ENCODE data around the gene MYMX. TPM values are rescaled to one million over a fixed set of nuclear protein-coding genes. Genes with fewer than 3 reads are reported as not detected.

MYMX gene
- total and polyA plus RNA-seq, 2 experiments from 2014 or later: 1.0 TPM; not detected in 1

DNA sequence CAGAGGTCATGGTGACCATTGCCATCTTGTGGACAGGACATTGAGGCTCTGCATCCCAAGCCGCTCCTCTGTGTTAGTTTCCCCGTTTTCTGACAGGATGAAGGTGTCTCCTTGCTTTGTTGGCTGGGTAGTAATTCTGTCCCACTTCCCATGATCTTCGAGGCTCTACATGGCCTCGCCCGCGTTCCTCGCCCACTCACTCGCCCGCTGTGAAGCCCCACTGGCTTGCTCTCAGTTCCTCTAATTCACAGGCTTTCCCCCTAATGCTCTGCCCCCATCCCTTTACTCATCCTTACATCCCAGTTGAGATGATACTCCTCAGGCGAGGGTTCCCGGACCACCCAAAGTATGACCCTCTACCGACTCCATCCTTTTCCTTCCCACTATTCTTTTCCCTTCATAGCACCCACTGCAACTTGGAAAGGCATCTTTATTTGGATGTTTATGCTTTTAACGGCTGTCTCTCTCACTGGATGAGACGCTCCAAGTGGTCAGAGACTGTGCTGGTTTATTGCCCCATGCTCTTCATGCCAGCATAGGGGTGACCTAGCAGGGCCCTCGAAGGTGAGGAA is 41.1 kb downstream of the MYMX start:
- peaks cover 30% of the 10 kb centered on the region for H3K36me3 ChIP-seq
- H3K27ac ChIP-seq: no peak overlapping the region
- no peaks in the 10 kb centered on the region for H3K9me3 ChIP-seq (ENCODE audit: low read depth)
- no peaks in the 10 kb centered on the region for H3K4me1 ChIP-seq (ENCODE audit: low read depth)
- H3K4me3 ChIP-seq: peak overlapping the region; percentile 88
- TF ChIP-seq, protein P1, sequence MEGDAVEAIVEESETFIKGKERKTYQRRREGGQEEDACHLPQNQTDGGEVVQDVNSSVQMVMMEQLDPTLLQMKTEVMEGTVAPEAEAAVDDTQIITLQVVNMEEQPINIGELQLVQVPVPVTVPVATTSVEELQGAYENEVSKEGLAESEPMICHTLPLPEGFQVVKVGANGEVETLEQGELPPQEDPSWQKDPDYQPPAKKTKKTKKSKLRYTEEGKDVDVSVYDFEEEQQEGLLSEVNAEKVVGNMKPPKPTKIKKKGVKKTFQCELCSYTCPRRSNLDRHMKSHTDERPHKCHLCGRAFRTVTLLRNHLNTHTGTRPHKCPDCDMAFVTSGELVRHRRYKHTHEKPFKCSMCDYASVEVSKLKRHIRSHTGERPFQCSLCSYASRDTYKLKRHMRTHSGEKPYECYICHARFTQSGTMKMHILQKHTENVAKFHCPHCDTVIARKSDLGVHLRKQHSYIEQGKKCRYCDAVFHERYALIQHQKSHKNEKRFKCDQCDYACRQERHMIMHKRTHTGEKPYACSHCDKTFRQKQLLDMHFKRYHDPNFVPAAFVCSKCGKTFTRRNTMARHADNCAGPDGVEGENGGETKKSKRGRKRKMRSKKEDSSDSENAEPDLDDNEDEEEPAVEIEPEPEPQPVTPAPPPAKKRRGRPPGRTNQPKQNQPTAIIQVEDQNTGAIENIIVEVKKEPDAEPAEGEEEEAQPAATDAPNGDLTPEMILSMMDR (IDR thresholded peaks at IDR 0.05; ENCODE audit: low read depth, low read length): no peak
- no peaks in the 10 kb centered on the region for H3K27me3 ChIP-seq
- no peak for DNase-seq (ENCODE audit: low read depth in 1 of 2, low spot score in 1 of 2)

DNA sequence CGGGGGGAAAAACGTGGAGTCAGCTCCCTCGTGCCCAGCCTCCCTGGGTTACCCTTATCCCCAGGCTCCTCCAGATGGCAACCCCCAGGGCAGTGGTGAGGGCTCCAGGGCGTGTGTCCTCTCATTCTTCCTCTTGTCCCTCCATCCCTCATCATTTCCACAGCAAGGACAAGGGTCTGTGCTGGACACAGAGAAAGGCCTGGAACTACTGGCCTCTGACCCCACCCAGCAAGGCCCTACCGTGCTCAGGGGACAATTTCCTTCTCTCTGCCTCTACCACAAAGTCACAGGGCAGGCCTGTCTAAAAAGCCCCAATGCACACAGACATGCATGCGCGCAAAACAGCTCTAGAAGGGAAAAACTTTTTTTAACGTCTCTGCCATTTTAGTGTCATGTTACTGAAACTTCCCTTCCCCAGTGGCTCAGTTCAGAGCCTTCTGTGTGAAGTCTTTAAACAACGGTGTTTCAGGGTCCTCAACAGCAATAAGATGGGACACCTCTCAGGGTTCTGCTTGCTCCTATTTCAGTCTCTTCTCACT is 41.7 kb downstream of the MYMX start:
- TF ChIP-seq, protein P1 (IDR thresholded peaks at IDR 0.05; ENCODE audit: low read depth, low read length): no peak
- Histone ChIP-seq H3K27me3 (no peaks in the 10 kb centered on the region), H3K27ac (no peak overlapping the region), H3K9me3 (ENCODE audit: low read depth) (no peaks in the 10 kb centered on the region), H3K4me3 (no peak overlapping the region), H3K4me1 (ENCODE audit: low read depth) (no peaks in the 10 kb centered on the region), H3K36me3 (peaks cover 24% of the 10 kb centered on the region)
- no peak for DNase-seq (ENCODE audit: low read depth in 1 of 2, low spot score in 1 of 2)

DNA sequence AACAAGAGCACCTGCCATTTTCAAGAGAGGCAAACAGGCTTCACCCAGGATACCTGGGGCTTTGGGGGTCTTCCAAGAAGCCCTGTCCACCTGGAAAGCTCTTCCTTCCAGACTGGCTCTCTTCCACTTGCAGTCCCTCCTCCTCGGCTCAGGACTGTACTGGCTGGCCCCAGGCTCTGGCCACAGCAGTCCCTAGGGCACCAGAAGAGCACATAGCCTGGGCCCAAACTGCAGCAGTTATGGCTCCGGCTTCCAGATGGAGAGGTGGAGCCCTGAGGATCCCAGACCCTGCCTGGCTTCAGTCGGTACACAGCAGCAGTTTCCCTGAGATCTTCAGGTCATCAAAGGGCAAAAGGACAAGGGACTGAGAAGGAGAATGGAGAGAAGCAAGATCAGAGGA is 42.2 kb downstream of the MYMX start:
- Histone ChIP-seq H3K36me3 (peaks cover 19% of the 10 kb centered on the region), H3K4me3 (no peak overlapping the region), H3K27ac (no peak overlapping the region), H3K4me1 (ENCODE audit: low read depth) (no peaks in the 10 kb centered on the region), H3K27me3 (no peaks in the 10 kb centered on the region), H3K9me3 (ENCODE audit: low read depth) (no peaks in the 10 kb centered on the region)
- no peak for DNase-seq (ENCODE audit: low read depth in 1 of 2, low spot score in 1 of 2)
- TF ChIP-seq, protein P1 (IDR thresholded peaks at IDR 0.05; ENCODE audit: low read depth, low read length): no peak

DNA sequence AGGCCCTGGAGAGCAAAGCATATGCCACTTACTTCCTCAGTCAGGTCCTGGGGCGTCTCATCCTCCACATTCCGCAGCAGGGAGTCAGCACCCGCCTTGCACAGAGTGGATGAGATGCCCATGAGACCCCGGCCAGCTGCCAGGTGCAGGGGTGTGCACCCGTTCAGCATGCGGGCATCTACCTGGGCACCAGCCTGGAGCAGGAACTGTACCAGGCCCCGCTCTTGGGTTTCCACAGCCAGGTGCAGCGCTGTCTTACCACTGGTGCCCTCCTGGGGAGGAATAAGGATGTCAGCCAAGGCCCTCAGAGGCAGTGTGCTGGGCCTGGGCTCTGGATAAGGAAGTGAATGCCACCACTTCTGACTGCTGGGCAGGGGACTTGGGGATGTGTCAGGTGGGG is 43.3 kb downstream of the MYMX start:
- Histone ChIP-seq H3K27ac (no peak overlapping the region), H3K4me3 (no peak overlapping the region), H3K4me1 (ENCODE audit: low read depth) (peaks cover 3% of the 10 kb centered on the region), H3K36me3 (peaks cover 8% of the 10 kb centered on the region), H3K9me3 (ENCODE audit: low read depth) (no peaks in the 10 kb centered on the region), H3K27me3 (no peaks in the 10 kb centered on the region)
- TF ChIP-seq, protein P1 (IDR thresholded peaks at IDR 0.05; ENCODE audit: low read depth, low read length): no peak
- DNase-seq (ENCODE audit: low read depth in 1 of 2, low spot score in 1 of 2): no peak

DNA sequence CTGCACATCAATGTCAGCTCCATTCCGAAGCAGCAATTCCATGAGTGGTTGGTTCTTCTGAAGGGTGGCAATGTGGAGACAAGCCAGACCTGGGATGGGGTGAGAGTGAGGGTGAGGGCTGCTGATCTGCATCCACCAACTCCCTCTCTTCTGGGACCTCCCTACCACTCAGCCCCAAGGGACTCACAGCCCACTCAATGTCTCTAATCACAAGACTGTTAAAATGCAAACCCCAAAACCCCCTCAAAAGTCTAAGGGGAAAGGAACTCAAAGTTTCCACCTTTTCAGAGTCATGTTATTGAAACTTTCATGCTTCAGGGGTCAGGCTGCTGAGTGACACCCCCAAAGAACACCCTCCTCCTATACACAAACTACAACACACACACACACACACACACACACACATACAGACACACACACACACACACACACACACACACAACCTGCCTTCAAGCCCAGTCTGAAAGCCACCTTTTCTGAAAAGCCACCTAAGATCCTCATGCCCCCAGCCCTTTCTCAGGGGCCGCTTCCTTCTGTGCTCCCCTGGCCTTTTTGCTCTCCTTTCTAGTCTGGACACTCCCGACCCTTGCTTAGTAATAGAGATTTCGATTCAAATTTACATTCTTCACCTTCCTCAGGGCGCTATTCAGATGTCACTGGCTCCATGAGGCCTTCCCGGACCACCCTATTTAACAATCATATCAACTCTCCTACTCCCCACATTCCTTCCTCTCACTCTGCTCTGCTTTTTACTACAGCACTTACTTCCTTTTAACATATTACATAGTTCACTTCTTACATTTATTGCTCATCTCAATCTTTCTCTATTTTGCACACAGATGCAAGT is 43.9 kb downstream of the MYMX start:
- Histone ChIP-seq H3K4me1 (ENCODE audit: low read depth) (peaks cover 3% of the 10 kb centered on the region), H3K27ac (no peak overlapping the region), H3K4me3 (no peak overlapping the region), H3K27me3 (no peaks in the 10 kb centered on the region), H3K9me3 (ENCODE audit: low read depth) (no peaks in the 10 kb centered on the region), H3K36me3 (peaks cover 1% of the 10 kb centered on the region)
- DNase-seq (ENCODE audit: low read depth in 1 of 2, low spot score in 1 of 2): no peak
- TF ChIP-seq, protein P1 (IDR thresholded peaks at IDR 0.05; ENCODE audit: low read depth, low read length): no peak

Data from cardiac muscle cell (in vitro differentiated cells and primary cell).